ENCODE measurements around the gene FLOT2.

GRCh38 chr17:28879886-28880571 is 17.5 kb downstream of the FLOT2 start:
- TF ChIP-seq POLR2AphosphoS5 (IDR thresholded peaks at IDR 0.05; ENCODE audit: borderline replicate concordance, low read depth, low read length) = no peak
- TF ChIP-seq EZH2 (IDR thresholded peaks at IDR 0.05) = no peak
